Thoracic aorta (tissue), 2 donors: ENCODE results near the gene FCMR. TPM values are rescaled to one million over a fixed set of nuclear protein-coding genes. Genes with fewer than 3 reads are reported as not detected.

Experiments
- ATAC-seq: fragments of 150-250 bp; one replicate; pipeline ENCODE4 v1.8.0; 2017; ENCODE audit warnings: low read depth; ENCODE audit not compliant: insufficient number of reproducible peaks, low FRiP score
- DNase-seq: peaks from one replicate; pipeline ENCODE4 v3.0.0-alpha.2; 2020; ENCODE audit warnings: low spot score
- H3K27ac ChIP-seq, 2 donors: fragments of 200-600 bp; sonication (generic); 1 replicate in 1 of 2; 2 replicates in 1 of 2; pipeline ENCODE4 v1.5.1; 2016; ENCODE audit warnings: mild to moderate bottlenecking in 2 of 2, moderate library complexity in 2 of 2
- H3K27me3 ChIP-seq: fragments of 200-600 bp; sonication (generic); replicated peaks from 2 replicates; pipeline ENCODE4 v1.6.0; 2016; ENCODE audit warnings: mild to moderate bottlenecking; ENCODE audit not compliant: insufficient read depth
- H3K36me3 ChIP-seq: fragments of 200-600 bp; sonication (generic); one replicate; pipeline ENCODE4 v1.5.1; 2016
- H3K4me1 ChIP-seq, 2 donors: fragments of 200-600 bp; sonication (generic); 1 replicate in 1 of 2; 2 replicates in 1 of 2; pipeline versions ENCODE4 v1.5.1 to v1.6.0; 2016; ENCODE audit warnings: low read depth in 2 of 2, mild to moderate bottlenecking in 1 of 2; ENCODE audit not compliant: control insufficient read depth in 1 of 2
- H3K4me3 ChIP-seq: fragments of 200-600 bp; sonication (generic); 2 replicates; pipeline ENCODE4 v1.5.1; 2016; ENCODE audit warnings: mild to moderate bottlenecking
- H3K9me3 ChIP-seq: fragments of 200-600 bp; sonication (generic); 2 replicates; pipeline ENCODE4 v1.5.1; 2016
- CTCF ChIP-seq: fragments of 200-600 bp; sonication (generic); IDR thresholded peaks from one replicate; pipeline ENCODE4 v1.5.1; 2019; ENCODE audit warnings: antibody characterized with exemption
- total RNA-seq, 2 donors: library from RNA; depleted of rRNA; stranded (reverse); fragments of >200 nt; gene quantifications; one replicate each; pipeline versions ENCODE4 v1.1.0 to v1.2.3, GENCODE V29; 2016

FCMR gene
- total RNA-seq, 2 donors from 2014 or later, result 5.4 TPM; not detected in 1

- DNase-seq, result no peak
These were observed 44.0 kb upstream of the FCMR start for GRCh38 chr1:206965781-206966180.

GRCh38 chr1:206963740-206964139, 42.0 kb upstream of the FCMR start:
- no peak overlapping the region for H3K27ac ChIP-seq
- DNase-seq (no peak), ATAC-seq (no peak)
- no peaks in the 10 kb centered on the region for H3K9me3 ChIP-seq
- TF ChIP-seq CTCF, result no peak
- H3K36me3 ChIP-seq, result no peaks in the 10 kb centered on the region
- H3K4me1 ChIP-seq, result no peaks in the 10 kb centered on the region
- H3K27me3 ChIP-seq, result no peaks in the 10 kb centered on the region
- no peak overlapping the region for H3K4me3 ChIP-seq

More at GRCh38 chr1:206965781-206966180, 44.0 kb upstream of the FCMR start:
- Histone ChIP-seq H3K4me3 (no peak overlapping the region), H3K4me1 (no peaks in the 10 kb centered on the region), H3K36me3 (no peaks in the 10 kb centered on the region), H3K9me3 (no peaks in the 10 kb centered on the region), H3K27me3 (no peaks in the 10 kb centered on the region), H3K27ac (no peak overlapping the region)
- no peak for ATAC-seq
- TF ChIP-seq CTCF, result no peak

GRCh38 chr1:206963119-206963712, 41.5 kb upstream of the FCMR start:
- ATAC-seq (no peak), DNase-seq (no peak)
- H3K36me3 ChIP-seq, result no peaks in the 10 kb centered on the region
- no peaks in the 10 kb centered on the region for H3K9me3 ChIP-seq
- no peak overlapping the region for H3K4me3 ChIP-seq
- no peak for TF ChIP-seq CTCF
- no peaks in the 10 kb centered on the region for H3K27me3 ChIP-seq
- H3K27ac ChIP-seq, result no peak overlapping the region
- no peaks in the 10 kb centered on the region for H3K4me1 ChIP-seq

- Histone ChIP-seq H3K4me1 (no peaks in the 10 kb centered on the region), H3K27ac (no peak overlapping the region), H3K9me3 (no peaks in the 10 kb centered on the region), H3K27me3 (no peaks in the 10 kb centered on the region), H3K4me3 (no peak overlapping the region), H3K36me3 (no peaks in the 10 kb centered on the region)
- no peak for TF ChIP-seq CTCF
- DNase-seq (no peak), ATAC-seq (no peak)
These were observed 40.5 kb upstream of the FCMR start for GRCh38 chr1:206962272-206962671.

GRCh38 chr1:206961668-206962067, 39.9 kb upstream of the FCMR start:
- no peaks in the 10 kb centered on the region for H3K9me3 ChIP-seq
- no peak overlapping the region for H3K4me3 ChIP-seq
- DNase-seq, result no peak
- no peak for ATAC-seq
- no peaks in the 10 kb centered on the region for H3K27me3 ChIP-seq
- H3K27ac ChIP-seq, result no peak overlapping the region
- no peak for TF ChIP-seq CTCF
- H3K4me1 ChIP-seq, result no peaks in the 10 kb centered on the region
- no peaks in the 10 kb centered on the region for H3K36me3 ChIP-seq
